ENCODE measurements around the gene SQSTM1. TPM values are rescaled to one million over a fixed set of nuclear protein-coding genes. Genes with fewer than 3 reads are reported as not detected.
A peak's percentile ranks its signal among the peaks of the same experiment; 100 is the strongest.
"Not testable (repeated sequence)": the region's sequence is repeated elsewhere in the genome, so short reads cannot be mapped to it uniquely, and the experiment has no call there.

SQSTM1 gene
- total RNA-seq, 1 experiment from 2014 or later = 993 TPM

DNA sequence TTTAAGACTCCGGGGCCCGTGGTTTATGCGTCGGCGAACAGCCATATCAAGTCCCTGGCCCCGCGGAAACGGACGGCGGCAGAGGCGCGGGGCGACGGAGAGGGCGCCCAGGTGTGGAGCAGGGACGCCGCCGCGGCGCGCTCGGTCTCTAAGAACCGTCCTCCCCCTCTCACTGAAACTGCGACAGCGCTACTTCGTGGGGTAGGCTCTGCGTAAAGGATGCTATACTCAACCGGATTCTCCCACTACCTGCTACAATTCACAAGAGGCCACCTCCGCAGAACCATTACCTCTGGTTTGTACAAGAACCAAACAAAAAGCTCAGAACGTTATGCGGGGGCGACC lies 37.5 kb downstream of the SQSTM1 start:
- no peak for DNase-seq (ENCODE audit: low spot score)

DNA sequence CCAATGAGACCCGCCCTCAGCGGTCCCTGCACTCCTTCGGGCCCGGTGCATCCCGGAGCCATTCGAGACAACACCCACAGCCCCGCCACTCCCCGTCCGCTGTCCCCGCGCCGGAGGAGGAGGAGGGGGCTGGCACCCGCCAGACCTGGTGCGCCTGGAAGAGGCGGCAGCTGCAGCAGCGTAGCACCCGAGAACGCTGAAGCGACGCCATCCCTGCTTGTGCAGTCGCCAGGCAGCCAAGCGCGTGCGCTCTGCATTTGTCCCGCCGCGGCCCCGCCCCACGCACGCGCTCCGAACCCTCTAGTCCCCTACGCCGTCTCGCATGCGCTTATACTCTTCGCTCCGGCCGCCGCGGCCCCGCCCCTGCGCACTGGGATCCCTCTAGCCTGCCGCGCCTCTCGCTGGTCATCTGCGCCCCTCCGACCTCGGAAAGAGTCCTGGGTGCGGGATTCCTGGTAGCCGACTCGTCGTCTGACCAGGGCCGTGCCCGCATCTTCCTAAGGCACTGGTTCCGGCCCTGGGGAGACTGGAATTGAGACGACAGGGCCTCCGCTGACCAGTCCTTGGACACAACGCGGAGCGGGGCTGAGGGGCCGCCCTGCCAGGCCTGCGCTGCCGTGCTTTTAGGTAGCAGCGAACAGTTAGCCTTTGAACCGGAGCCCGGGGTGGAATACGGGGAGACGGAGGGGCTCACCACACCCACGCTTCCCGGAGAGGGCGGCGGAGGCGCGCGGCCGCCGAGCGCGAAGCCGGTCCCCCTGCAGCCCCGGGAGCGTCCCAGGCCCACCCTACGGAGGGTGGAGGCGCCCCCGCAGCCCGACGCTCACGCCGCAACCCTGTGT lies 38.1 kb downstream of the SQSTM1 start, which contains the start of gene MRNIP:
MRNIP (minus strand) TSS at position 232 of the 842 bp plus-strand sequence; CDS start at position 211, 21 bp downstream.
- DNase-seq (ENCODE audit: low spot score) = peak; percentile 97

DNA sequence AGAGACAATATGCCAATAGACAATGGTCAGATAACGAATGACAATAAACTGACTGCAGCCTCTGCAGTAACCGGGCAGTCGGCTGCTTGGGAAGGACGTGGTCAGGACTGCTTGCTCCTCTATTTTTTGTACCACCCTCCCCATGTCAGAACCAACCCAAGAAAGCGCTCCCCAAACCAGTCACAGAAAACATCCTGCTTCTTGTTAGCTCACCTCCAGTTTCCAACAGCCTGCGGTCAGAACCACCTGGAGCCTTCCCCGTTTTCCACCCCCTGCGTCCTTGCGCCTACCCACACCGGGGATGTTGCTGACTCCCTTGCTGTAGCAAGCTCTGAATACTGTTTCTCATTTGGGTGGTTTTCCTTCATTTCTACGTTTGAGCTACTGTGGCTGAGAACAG lies 39.6 kb downstream of the SQSTM1 start:
- DNase-seq (ENCODE audit: low spot score) = no peak

DNA sequence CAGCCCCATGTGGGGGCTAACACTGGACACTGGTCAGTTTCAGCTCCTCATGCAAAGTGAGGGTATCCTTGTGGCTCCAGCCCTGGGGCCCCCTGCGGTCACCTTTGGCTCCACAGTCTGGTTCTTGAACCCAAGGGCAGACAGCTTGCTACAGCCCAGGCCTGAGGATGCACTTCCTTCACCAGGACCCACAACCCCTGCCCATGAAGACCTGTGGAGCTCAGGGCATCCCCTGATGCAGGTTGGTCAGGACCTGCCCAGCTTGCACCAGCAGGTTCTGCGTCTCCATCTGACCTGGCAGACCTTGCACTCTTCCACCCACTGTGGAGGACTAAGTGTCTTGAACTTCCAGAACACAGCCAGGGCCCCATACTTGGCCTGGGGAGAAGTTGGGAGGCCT lies 41.6 kb downstream of the SQSTM1 start:
- DNase-seq (ENCODE audit: low spot score) = no peak

DNA sequence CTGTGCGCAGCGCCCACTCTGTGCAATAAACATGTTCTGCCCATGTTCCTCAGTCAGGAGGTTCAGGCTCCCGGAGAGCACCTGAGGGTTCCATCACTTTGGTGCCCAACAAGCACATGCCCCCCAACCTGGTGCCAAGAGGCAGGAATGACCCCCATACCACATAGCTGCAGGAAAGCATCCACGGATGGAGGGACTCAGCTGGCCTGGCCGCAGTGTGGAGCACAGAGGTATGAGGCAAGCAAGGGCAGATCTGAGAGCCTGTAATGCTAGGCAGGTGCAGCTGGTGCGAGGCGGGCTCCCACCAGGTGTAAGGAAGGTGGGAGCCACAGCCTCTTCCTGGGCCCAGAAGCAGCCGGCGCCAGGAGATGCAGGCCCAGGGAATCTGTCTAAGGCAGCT lies 42.2 kb downstream of the SQSTM1 start:
- DNase-seq (ENCODE audit: low spot score) = no peak

DNA sequence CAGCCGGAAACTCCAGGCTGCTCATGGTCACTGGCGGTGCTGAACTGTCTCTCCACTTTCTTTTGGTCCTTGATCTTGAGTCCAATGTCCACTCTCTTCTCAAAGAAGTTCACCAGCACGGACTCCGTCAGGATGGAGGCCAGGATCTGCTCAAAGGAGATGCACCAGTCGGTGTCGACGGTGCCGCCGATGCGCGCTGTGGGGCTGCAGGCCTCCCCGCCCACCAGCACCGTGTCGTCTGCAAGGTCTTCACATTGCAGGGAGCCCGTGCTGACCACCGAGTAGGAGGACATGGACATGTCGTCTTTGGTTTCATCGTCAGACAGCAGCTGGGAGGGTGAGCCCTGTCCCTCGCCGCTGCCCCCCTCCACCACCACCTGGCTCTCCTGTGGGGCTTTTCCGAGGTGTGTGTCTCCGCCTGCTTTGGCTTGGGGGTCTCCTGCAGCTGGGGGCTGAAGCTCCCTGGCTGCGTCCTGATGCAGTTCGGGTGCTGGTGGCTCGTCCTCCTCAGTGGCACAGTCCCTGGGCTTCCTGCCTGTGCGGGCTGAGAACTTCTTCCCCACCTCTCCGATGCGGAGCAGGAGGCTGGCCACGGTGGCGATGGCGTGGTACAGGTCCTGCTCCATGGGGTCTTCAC lies 42.9 kb downstream of the SQSTM1 start:
- DNase-seq (ENCODE audit: low spot score) = no peak

DNA sequence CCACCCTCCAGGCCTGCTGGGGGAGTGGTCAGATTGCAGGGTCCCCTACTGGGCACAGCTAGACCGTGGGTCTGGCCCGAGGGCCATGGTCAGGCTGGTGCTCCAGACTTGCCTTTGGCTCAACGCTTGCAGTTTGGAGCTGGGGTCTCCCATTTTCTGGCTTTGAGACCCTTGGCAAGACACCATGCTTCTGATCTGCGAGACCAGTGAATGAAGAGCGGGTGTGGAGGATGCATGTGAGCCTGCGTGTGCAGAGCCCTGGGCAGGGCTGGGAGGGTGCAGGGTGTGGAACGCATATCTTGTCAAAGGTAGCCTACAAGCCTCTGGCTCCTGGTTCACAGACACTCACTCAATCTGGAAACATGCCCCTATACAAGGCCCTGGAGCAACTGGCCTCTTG lies 44.0 kb downstream of the SQSTM1 start:
- DNase-seq (ENCODE audit: low spot score) = no peak

DNA sequence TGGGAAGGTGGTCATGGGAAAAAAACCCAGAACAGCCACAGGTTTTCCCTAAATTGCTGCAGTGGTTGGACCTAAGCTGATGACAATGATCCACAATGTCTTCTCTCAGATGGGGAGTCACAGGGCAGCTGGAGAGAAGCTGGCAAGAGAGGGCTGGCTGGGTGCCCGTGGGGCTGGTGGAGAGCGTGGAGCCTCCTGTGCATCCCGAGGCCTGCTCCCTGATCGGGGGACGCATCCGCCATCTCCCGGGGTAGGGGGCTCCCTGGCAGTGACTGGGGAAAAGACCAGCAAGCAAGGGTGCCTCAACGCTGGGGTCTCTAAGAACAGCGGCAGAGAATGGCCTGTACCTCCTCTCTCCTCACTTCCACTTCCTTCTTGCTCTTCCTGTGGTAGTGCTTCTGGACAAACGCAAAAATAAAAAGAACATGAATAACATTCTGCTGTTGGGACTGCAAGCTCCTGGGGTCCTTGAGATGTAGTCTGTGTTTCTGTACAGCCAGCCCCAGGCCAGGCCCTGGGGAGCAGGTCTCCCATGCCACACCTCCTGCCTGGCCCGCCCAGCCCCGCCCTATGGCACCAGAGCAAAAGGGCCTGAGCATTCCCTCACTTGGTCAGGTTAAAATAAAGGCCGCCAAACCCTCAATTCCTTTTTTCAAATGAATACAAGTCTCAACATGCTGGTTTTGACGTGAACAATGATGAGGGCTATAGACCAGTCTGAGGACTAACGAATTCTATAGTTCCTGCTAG lies 45.0 kb downstream of the SQSTM1 start:
- DNase-seq (ENCODE audit: low spot score) = no peak

DNA sequence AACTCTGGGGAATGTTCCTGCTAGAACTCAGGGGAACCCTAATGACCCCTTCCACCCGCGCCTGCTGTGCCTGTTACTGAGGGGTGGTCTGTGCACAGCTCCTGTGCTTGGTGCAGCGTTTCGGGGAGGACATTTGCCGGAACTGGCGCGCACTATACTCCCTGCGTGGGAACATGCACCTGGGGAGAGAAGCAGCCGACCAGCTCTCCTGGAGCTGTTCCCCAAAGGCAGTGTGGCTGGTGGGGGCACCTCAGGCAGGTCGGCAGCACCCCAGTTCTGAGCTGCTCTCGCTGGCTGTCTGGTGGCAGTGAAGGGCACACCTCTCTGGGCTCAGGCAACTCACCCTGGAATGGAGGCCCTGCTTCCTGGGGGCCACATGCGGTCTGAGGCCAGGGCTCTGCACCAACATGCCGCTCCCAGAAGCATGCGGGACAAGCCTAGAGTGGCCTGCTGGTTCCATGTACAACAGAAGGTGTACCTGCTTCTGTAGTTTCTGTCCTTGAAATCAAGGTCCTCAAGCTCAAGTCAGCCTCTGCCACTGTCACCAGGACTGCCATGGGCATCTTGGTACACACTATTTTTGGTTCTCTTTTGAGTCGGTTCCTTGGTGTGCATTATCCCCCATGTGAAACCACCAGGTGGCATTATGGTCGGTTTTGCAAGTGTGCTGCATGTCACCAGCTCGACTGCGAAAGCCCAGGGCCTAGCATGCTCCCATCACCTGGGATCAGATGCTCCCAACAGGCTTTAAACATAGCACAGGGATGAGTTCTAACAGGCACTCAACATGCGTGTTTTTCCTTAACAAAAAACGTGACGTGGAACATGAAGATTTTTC lies 45.8 kb downstream of the SQSTM1 start:
- no peak for DNase-seq (ENCODE audit: low spot score)

DNA sequence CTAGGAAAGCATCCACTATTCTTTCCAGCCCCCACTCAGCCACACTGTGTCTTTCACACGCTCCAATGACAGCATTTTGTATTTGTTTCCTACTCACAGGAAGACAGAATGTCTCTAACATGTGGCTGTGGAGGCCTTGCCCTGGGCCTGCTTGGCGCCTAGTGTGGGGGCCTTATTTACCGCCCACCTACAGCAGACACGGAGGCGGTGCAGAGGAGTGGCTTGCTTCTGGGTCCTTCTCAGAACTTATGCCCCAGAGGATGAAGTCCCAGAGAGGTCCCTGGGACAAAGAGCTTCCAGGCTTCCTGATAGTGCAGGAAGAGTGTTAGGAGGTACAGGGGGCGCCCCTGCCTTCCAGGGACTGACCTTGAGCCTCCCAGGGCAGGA lies 46.4 kb downstream of the SQSTM1 start:
- DNase-seq (ENCODE audit: low spot score) = no peak

DNA sequence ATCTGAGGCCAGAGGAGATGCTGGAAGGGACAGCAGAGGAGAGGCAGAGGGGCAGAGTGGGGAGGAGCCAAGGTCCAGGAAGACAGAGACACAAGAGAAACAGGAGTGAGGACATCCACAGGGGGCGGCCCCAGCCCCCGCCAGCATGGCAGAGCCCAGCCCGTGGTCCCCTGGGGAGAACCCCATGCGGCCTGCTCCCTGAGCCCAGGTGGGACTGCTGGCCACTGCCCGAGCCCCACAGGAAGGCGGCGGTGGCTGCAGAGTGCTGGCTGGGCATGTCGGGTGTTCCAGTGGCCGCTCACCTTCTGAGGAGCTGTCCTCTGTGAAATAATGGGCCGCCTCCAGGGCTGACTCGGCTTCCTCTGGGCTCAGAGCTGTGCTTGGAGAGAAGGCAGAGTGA lies 46.8 kb downstream of the SQSTM1 start:
- DNase-seq (ENCODE audit: low spot score) = no peak

DNA sequence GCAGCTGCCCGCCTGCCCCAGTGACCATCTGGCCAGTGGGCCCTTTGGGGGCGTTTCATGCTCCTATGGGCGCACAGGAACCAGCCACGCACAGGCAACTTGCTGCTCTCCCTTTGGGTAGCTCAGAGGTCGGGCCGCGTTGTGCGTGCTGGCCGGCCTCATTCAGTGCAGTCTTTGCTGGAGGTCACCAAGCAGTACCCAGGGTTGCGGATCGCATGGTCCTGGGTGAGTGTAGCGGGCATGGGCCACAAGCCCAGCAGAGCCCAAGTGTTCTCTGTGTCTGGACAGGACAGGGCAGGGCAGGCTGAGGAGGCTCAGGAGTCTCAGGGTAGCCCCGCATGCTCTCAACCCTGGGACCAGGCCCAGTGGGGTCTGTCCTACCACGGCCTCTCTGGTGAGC lies 47.8 kb downstream of the SQSTM1 start:
- DNase-seq (ENCODE audit: low spot score) = no peak

DNA sequence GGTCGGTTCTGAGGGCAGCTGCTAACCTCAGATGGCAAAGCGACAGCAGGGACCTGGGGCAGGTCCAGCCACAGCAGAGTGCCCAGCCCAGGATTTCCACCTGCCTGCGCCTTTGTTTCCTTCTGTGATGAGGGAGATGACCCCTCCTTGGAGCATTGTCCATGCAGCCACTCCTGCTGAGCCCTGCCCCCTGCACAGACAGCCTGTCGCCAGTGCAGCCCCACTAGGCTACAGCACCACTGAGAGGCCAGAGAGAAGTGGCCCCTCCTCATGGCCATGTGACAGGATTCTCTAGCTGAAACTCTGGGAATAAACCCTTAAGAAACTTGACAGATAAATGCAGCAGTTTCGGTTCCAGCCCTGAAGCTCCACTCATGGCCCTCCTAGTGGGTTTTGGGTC lies 48.4 kb downstream of the SQSTM1 start:
- DNase-seq (ENCODE audit: low spot score) = no peak

DNA sequence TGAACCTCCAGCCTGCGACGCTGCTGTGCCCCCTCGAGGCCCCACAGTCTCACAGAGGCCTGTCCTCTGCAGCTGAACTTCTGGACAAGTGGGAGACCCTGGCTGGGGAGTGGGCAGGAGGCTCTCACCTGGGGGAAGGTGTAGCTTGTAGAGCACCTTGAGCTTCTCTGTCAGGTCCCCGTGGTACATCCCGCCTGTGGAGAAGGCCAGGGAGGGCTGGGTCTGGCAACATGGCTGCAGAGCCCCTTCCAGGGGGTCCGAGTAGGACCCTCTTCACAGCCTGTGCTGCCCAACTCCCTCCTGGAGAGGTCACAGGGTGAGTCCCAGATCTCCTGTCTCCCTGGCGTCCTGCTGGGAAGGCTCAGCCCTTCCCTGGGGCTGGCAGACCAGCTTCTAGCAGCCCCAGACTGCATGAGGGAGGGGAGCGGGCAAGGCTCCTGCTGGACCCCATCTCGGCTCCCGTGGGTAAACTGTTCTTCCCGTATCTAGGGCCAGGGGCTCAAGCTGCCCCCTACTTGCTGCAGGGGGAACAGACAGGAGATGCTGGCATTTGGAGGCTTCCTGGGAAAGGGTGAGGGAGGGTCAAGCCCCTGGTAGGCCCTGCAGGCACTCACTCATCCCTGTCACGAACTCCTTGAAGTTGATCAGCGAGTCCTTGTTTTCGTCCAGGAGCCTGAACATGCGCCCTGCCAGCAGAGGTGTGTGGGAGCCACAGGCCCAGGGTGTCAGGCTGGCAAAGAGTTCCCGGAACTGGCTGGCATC lies 49.1 kb downstream of the SQSTM1 start:
- DNase-seq (ENCODE audit: low spot score) = no peak

DNA sequence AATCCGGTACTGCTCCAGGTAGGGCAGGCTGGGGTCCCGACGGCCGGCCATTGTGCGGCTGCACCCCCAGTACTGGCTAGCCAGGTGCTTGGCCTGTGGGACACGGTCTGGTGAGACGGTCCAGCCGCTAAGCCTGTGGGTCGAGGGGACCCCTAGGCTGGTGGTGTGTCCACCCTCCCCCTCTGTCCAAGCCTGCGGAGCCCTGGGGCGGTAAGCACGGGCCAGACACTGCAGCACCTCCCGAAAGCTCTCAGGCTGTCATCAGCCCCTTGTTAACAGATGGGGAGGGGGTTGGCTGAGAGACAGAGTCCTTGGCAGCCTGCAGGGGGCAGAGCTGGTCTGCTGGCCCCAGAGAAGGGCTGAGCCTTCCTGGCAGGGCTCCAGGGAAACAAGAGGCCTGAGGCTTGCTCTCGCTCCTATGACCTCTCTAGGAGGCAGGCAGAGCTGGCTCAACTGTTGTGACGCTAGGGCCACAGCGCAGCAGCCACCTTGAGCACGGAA lies 49.7 kb downstream of the SQSTM1 start:
- no peak for DNase-seq (ENCODE audit: low spot score)

DNA sequence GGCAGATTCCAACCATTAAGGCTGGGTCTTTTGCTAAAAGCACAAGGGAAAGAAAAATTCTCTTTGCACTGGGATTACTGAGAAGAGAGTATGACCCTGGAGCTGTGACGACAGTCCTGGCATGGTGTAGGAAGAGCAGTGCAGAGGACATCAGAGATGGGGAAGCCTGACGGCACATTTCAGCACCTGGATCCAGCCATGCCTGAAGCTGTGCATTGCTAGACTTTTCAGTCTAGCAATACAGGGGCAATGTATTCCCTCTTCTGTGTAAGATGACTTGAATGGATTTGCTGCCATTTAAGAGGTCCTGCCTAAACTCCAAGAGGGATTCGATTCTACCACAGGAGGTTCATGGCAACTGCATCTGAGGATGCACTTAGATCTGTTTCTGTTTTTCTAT lies 50.2 kb downstream of the SQSTM1 start:
- DNase-seq (ENCODE audit: low spot score) = no peak

DNA sequence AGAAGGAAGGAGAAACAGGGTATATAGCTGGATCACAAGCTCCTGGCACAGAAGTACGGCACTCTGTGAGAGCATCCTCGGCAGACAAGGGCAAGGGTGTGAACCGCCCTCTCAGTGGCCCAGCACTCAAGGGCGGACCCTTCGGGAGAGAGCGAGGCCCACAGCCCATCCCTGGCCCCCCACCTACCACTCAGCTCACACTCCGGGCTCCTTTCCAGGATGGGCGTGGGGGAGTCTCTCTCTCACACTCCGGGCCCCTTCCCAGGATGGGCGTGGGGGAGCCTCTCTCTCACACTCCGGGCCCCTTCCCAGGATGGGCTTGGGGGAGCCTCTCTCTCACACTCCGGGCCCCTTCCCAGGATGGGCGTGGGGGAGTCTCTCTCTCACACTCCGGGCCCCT lies 50.8 kb downstream of the SQSTM1 start:
- not testable (repeated sequence) for DNase-seq (ENCODE audit: low spot score)

DNA sequence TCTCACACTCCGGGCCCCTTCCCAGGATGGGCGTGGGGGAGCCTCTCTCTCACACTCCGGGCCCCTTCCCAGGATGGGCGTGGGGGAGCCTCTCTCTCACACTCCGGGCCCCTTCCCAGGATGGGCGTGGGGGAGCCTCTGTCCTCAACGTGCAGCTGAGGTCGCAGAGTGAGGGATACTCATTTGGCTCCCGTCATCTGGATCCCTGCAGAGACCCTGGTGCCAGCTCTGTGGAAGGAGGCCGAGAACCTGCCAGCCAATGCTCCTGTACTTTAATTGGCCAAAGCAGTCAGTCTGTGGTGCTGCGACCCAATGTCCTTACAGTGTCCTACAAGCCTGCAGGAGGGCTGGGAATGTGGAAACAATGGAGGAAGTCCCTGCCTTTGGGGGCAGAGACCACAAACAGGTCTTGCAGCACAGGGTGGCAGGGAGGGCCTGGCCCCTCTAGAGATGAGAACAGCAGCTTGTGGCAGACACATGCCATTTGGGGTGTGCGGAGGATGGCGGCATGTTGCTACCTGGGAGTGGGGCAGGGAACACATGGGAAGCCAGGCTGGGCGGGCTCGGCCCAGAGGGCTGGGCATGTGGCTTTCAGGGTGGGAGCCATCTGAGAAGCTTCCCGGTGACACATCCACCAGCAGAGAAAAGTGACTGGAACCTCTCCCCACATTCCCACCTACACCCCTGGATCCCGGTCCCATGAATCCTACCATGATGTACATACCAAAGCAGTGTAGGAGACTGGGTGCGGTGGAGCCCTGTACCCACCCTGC lies 51.5 kb downstream of the SQSTM1 start:
- no peak for DNase-seq (ENCODE audit: low spot score)

DNA sequence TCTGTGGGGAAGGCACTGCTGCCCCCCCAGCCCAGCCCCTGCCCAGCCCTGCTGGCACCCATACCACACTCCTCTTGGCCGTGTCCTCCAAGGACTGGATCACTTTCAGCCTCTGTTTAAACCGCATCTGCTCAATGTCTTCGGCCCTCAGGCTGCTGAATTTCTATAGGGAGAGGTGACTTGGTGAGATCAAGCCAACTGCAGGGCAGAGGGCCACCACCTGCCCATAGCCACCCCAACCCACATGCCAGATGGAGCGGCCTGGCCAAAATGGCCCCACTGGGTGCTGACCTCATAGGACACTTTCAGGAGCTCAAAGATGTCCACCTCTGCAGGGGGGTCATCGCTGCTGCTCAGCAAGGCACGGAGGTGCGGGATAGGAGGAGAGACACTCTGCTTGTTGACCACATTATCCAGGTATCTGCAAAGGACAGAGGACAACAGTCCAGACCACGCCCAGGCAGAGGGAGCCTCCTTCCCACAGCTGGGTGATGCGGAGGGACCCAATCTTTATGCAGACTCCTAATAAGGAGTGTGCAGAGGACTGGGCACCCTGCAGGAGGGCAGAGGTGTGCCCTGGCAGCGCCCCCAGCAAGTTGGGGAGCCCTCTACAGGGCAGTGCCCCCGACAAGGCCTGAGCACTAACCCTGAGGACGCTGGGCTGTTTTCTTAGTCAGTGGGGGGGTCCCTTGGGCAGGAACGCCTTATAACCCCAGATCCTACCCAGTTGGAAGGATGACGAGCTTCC lies 52.3 kb downstream of the SQSTM1 start:
- no peak for DNase-seq (ENCODE audit: low spot score)

Data from H4 (cell line).